ENCODE results near the gene AGBL1.

- TF ChIP-seq POLR2AphosphoS5 (IDR thresholded peaks at IDR 0.05; ENCODE audit: low read depth, low read length) (no peak), POLR2A (IDR thresholded peaks at IDR 0.05; ENCODE audit: low read depth, low read length) (no peak)
Measured at GRCh38 chr15:86055688-86056087, 24.0 kb upstream of the AGBL1 start.

Measured in GM12892 (cell line).